Ishikawa (cell line): ENCODE measurements around the gene CADM2.
A peak's percentile ranks its signal among the peaks of the same experiment; 100 is the strongest.

Experiments used
- CREB1 ChIP-seq: IDR thresholded peaks from 2 replicates; pipeline ENCODE4 v1.6.1; 2012; ENCODE audit warnings: low read depth
- EGR1 ChIP-seq: IDR thresholded peaks from 2 replicates; pipeline ENCODE4 v1.6.1; 2012
- EP300 ChIP-seq: IDR thresholded peaks from 2 replicates; pipeline ENCODE4 v1.6.1; 2012; ENCODE audit warnings: borderline replicate concordance
- FOXM1 ChIP-seq: IDR thresholded peaks from 2 replicates; pipeline ENCODE4 v1.6.1; 2012; ENCODE audit warnings: low read depth, borderline replicate concordance
- MAX ChIP-seq: IDR thresholded peaks from 2 replicates; pipeline ENCODE4 v1.6.1; 2012
- RAD21 ChIP-seq: IDR thresholded peaks from 2 replicates; pipeline ENCODE4 v1.6.1; 2012; ENCODE audit warnings: low read depth
- TAF1 ChIP-seq: IDR thresholded peaks from 2 replicates; pipeline ENCODE4 v1.6.1; 2012; ENCODE audit warnings: low read depth, mild to moderate bottlenecking
- TEAD4 ChIP-seq: IDR thresholded peaks from 2 replicates; pipeline ENCODE4 v1.6.1; 2012
- USF1 ChIP-seq: IDR thresholded peaks from 2 replicates; pipeline ENCODE4 v1.6.1; 2012
- YY1 ChIP-seq: IDR thresholded peaks from 2 replicates; pipeline ENCODE4 v1.6.1; 2012; ENCODE audit warnings: low read depth
- ZBTB7A ChIP-seq: IDR thresholded peaks from 2 replicates; pipeline ENCODE4 v1.6.1; 2012; ENCODE audit warnings: low read depth
- TF ChIP-seq, protein P1 (sequence below): IDR thresholded peaks from 2 replicates; pipeline ENCODE4 v1.6.1; 2012; ENCODE audit warnings: low read depth, mild to moderate bottlenecking

DNA sequence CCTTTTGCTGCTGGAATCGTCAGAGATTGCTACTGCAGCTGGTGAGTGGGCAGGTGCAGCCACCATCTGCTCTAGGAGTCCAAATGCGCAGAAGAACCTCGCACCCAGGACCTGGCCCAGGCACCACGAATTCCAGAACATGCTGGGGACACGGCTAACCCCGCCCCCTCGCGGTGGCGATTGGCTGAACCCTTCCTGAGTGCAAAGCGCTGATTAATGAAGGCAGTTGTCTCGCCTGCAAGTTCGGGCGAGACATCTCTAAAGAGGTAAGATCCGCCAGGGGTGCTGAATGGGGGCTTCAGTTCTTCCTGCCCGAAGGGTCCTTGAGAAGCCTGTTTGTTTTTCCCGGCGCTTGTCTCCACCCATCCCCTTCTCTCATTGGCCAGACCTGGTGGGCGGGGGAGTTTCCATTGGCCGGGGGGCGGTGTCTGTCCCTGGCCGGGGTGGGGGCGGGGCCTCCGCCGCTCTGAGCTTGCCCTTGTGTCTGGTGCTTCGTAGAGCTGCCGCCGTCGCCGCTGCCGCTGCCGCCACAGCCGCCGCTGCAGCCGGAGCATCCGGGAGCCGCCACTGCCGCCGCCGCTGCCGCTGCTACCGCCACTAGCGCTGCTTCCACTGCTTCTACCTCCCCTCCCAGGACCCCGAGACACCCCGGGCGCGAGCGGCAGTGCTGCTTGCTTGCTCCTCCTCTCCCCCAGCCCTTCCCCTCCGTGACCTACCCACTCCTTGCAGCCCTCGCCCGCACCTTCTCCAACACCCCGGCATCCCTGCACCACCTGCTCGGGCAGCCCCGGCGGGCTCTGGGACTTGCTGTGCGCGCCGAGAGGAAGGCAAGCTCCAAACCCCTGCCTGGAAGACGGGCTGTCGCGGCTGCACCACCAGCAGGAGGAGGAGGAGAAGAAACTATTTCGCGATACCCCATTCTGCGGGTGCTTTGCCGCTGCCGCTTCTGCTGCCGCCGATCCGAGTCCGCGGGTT lies at the start of gene CADM2:
- TF ChIP-seq TEAD4 (peak; percentile 33; the same call in 1 of the 2 replicates), USF1 (no peak), YY1 (no peak), MAX (peak; percentile 80), TAF1 (no peak), RAD21 (no peak), ZBTB7A (0 out of 2 replicates have a peak, but pooled peaks have one; percentile 53), CREB1 (no peak), EP300 (0 out of 2 replicates have a peak, but pooled peaks have one; percentile 14), FOXM1 (no peak), EGR1 (no peak)
- TF ChIP-seq, protein P1, sequence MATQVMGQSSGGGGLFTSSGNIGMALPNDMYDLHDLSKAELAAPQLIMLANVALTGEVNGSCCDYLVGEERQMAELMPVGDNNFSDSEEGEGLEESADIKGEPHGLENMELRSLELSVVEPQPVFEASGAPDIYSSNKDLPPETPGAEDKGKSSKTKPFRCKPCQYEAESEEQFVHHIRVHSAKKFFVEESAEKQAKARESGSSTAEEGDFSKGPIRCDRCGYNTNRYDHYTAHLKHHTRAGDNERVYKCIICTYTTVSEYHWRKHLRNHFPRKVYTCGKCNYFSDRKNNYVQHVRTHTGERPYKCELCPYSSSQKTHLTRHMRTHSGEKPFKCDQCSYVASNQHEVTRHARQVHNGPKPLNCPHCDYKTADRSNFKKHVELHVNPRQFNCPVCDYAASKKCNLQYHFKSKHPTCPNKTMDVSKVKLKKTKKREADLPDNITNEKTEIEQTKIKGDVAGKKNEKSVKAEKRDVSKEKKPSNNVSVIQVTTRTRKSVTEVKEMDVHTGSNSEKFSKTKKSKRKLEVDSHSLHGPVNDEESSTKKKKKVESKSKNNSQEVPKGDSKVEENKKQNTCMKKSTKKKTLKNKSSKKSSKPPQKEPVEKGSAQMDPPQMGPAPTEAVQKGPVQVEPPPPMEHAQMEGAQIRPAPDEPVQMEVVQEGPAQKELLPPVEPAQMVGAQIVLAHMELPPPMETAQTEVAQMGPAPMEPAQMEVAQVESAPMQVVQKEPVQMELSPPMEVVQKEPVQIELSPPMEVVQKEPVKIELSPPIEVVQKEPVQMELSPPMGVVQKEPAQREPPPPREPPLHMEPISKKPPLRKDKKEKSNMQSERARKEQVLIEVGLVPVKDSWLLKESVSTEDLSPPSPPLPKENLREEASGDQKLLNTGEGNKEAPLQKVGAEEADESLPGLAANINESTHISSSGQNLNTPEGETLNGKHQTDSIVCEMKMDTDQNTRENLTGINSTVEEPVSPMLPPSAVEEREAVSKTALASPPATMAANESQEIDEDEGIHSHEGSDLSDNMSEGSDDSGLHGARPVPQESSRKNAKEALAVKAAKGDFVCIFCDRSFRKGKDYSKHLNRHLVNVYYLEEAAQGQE = no peak
